ENCODE results near the gene RPL13A.

The RPL13A gene

DNA sequence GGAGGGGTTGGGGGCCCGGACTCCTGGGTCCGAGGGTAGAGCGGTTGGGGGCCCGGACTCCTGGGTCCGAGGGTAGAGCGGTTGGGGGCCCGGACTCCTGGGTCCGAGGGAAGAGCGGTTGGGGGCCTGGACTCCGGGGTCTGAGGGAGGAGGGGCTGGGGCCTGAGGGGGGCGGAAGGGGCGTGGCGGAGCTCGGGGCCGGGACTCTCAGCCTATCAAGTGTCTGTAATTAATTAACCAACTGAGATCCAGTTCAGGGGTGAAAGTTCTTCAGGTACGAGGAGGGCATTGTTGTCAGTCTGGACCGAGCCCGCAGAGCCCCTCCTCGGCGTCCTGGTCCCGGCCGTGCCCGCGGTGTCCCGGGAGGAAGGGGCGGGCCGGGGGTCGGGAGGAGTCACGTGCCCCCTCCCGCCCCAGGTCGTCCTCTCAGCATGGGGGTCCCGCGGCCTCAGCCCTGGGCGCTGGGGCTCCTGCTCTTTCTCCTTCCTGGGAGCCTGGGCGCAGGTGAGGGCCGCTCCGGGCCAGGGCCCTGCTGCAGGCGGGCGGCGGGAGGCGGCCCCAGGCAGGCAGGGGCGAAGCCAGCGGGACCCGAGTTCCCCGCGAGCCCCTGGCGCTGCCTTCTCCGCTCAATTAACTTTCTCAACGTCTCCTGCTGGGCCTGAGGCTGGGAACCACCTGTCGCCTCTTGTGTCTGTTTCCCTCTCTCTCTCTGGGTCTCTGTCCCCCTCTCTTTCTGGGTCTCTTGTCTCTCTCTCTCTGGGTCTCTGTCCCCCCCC lies 25.8 kb downstream of the RPL13A start:
- DNase-seq = peak; percentile 30

DNA sequence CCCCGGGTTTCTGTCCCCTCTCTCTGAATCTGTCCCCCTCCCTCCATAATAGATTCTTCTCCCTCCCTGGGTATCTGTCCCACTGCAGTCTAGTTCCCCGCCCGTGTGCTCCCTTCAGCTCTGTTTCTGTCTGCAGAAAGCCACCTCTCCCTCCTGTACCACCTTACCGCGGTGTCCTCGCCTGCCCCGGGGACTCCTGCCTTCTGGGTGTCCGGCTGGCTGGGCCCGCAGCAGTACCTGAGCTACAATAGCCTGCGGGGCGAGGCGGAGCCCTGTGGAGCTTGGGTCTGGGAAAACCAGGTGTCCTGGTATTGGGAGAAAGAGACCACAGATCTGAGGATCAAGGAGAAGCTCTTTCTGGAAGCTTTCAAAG lies 26.3 kb downstream of the RPL13A start:
- DNase-seq = no peak

DNA sequence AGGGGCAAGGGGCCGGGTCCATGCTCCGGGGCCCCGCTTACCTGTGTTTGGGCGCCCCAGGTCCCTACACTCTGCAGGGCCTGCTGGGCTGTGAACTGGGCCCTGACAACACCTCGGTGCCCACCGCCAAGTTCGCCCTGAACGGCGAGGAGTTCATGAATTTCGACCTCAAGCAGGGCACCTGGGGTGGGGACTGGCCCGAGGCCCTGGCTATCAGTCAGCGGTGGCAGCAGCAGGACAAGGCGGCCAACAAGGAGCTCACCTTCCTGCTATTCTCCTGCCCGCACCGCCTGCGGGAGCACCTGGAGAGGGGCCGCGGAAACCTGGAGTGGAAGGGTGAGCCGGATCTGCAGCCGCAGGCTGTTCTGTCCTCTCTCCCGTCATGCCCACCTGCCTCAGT lies 26.7 kb downstream of the RPL13A start:
- no peak for DNase-seq

DNA sequence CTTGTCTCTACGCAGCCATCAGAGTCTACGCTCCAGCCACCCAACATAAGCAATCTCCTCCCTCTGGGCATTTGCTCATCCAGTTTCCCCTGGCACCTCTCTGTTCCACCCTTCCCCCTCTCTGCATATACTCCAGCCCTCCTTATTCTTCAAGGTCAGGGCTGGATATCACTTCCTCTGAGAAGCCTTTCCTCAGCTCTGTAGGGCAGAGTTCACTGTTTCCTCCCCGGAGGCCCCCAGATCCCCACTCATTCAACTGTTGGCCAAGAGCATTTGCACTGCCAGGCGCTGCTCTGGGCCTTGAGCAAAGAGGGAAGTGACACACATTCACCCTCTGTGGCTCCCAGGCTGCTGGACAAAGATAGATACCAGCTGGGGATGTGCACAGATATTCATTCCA lies 28.4 kb downstream of the RPL13A start:
- no peak for DNase-seq

DNA sequence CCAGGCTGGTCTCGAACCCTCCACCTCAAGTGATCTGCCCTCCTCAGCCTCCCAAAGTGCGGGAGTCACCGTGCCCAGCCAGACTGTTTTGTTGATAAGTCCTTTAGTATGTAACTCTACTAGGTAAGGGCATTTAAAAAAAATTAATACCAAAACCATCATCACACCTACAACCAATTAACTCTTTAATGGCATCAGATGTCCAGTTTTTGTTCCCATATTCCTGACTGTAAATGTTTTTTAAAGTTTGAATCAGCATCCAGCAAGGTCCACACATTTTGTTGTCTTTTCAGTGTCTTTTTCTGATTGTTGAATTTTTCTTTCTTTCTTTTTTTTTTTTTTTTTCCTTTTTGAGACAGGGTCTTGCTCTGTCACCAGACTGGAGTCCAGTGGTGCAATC lies 30.6 kb downstream of the RPL13A start:
- no peak for DNase-seq

DNA sequence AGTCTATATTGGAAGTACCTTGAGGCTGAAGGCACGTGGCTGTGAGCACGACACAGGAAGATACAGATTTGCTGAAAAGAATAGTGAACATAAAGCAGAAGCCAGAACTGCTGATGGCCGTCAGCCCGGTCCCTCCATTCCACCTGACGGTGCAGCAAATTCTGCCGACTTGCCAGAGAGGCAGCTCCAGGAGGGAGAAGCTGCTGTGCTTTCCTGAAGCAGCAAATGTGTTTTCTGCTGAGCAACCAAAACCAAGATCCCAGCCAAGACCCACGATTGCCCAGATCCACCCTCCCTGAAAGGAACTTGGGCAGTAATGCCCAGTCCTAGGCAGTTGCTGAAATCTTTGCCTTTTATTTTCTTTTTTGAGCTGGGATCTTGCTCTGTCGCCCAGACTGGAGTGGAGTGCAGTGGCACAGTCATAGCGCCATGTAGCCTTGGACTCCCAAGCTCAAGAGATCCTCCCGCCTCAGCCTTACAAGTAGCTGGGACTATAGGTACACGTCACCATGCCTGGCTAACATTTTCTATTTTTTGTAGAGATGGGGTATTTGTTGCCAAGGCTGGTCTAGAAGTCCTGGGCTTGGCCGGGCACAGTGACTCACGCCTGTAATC lies 33.4 kb downstream of the RPL13A start:
- DNase-seq = no peak

DNA sequence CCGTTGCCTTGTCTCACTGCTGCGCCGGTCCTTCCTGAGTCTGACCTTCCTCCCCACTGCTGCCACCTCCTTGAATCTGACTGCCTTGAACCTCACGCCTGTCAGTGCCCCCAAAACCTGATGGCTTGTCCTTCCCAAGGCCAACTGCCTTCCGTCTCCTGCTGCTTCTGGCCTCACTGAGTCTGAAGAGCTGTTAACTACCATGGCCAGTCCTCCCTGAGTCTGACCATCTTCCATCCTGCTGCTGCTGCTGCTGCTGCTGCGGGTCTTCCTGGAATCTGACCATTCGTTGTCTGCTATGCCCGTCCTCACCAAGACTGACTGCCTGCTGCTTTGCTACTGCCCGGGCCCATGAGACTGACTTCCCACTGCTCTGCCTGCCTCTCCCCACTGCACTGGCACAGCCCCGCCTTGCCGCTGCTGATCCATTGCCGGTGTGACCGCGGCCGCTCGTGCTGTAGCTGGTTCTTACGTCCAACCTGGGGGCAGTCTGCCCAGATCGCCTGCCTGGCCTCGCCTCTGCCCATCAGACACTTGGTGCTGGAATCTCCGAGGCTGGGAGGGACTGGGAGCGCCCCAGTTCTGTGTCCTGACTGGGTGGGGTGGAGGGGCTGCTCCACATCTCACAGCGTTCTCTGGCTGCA lies 37.5 kb downstream of the RPL13A start:
- no peak for DNase-seq

DNA sequence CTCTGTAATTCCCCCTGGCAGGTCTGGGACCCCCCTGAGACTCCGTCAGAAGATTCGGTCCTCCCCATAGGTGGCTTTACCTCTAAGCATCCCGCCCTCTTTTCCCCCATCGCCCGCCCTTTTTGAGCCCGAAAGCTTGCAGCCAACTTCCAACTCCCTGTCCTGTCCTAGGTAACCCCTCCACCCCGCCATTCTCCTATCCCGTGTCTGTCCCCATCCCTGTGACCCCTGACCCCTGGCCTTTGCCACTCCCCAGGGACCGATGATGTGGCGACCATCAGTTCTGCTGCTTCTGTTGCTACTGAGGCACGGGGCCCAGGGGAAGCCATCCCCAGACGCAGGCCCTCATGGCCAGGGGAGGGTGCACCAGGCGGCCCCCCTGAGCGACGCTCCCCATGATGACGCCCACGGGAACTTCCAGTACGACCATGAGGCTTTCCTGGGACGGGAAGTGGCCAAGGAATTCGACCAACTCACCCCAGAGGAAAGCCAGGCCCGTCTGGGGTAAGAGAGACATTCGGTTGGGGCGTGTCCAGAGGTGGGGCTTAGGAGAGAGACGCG lies 40.9 kb downstream of the RPL13A start:
- peak; percentile 64 for DNase-seq

DNA sequence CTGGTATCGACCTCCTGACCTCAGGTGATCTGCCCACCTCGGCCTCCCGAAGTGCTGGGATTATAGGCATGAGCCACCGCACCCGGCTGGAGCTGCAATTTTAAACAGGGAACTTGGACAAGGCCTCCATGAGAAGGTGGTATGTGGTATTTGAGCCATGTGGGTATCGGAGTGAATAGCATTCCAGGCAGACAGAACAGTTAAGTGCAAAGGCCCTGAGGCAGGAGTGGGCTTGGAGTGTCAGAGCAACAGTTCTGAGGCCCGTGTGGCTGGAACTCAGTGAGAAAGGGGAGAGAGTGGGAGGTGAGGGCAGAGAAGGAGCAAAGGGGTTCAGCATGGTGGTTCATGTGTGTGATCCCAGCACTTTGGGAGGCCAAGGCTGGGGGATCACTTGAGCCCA lies 43.3 kb downstream of the RPL13A start:
- no peak for DNase-seq

DNA sequence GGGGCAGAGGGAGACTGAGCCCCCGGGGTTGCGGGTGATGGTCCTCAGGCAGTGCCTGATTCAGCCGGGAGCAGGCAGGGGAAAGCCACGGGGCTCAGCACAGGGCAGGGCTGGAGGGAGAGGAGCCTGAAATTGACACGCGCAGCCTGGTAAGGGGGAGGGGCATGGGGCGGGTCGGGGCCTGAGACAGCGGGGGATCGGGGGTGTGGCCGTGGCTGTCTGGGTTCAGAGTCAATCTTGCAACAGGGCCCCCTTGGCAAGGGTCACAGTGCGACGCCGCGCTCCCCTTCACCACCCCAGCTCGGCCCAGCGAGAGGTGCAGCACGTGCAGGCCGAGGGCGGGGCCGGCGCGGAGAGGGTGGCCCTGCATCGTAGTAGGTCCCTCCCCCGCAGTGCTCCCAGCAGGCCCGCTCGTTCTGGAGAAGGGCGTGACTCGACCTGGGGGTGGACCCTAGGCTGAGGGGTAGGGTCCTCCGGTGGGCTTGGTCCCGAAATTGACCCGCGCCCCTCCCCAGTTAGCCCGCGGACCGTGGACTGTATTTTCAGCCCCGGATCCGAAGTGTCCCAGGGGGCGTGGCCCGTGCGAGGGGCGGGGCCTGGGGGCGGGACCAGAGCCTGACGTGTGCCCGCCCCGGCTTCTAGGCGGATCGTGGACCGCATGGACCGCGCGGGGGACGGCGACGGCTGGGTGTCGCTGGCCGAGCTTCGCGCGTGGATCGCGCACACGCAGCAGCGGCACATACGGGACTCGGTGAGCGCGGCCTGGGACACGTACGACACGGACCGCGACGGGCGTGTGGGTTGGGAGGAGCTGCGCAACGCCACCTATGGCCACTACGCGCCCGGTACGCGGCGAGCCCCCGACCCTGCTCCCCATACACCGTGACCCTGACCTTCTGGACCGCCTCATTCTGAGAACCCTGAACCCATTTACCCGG lies 46.4 kb downstream of the RPL13A start:
- DNase-seq = peak; percentile 64

DNA sequence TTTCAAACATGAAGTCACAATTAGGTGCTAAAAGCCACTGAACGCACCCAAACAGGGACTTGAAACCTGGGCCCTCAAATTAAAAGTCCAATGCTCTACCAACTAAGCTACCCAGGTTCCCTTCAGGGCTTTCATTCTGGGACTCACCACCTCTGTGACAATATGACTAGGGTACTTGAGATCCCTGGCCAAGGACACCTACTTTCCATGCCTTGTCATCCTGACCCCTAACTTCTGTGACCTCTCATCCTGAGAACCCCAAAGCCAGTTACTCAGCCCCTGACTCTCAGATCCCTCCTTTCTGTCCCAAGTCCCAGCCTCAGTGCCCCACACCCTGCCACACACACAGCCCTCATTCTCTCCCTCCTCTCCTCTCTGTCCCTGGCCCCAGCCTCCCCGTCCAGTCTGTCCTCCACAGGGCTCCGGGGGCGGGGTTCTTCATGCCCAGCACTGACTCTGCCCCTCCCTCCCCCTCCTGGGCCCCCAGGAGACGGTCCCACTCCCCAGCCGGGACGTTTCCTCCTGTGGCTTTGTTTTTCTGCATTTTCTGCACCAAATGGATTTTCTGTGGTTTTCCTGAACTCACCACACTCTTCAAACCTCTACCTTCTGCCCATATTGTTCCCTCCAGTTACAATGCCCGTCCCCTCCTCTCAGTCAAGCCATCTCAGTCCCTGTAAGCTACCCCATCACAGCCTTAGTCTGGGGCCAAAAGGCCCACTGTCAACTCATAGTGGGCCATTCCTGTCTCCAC lies 47.4 kb downstream of the RPL13A start:
- DNase-seq = no peak

DNA sequence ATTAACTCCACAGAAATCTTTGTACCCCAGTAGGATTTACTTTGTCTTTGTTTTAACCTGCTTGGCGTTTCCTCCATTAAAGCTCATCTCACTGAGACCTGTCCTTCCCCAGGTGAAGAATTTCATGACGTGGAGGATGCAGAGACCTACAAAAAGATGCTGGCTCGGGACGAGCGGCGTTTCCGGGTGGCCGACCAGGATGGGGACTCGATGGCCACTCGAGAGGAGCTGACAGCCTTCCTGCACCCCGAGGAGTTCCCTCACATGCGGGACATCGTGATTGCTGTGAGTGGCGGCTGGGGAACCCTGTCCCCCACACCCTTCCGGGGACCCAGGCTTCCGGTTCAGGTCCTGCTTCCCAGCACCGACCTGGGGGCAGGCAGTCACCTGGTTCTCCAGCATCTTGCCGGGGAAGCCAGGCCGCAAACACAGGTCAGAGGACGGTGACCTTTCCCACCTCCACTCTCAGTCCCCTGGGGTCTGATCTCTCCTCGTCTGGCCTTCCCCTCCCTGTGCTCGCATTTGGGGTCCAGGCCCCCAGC lies 49.6 kb downstream of the RPL13A start:
- no peak for DNase-seq

DNA sequence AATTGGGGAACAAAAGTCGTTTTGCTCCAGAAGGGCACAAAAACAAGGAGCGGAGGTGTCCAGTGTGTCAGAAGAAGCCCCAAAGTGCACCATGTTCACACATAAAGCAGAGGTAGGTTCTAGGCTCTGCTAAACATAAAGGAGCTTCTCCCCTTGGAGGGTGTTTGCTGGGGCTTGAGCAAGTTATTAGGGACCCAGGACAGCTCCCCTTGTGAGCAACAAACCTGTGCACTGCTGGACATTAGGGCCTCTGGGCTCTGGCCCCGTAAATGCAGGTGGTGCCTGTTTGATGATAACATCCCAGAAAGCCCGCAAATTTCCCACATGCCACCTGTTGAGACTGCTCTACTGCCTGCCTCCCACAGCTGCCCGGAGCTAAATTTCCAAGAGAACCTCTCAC lies 51.2 kb downstream of the RPL13A start:
- DNase-seq = no peak

DNA sequence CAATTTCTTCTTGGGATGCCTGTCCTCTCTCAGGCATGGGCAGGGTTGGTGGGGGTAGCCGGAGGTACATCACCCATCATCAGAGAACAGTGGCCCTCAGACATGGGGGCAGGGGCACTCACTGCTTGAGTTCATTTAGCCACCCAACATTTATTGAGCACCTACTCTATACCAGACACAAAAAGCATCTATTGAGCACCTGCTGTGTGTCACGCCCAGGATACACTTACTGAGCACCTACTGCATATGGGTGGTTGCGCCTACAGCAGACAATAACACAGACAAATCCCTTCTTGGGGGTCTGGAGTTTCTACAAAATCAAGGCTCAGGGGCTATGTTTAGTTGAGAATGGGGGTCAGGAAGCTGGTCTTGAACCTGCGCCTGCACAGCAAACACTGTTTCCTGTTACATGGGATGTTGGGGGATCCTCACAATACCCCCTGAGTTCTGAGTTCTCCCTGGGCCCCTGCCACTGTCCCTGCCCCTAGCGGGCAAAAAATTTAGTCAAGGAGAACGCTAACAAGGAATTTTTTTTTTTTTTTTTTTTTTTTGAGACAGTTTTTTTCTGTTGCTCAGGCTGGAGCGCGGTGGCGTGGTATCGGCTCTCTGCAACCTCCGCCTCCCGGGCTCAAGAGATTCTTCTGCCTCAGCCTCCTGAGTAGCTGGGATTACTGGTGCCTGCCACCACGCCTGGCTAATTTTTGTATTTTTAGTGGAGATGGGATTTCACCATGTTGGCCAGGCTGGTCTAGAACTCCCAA lies 52.0 kb downstream of the RPL13A start:
- no peak for DNase-seq
